Cardiac muscle cell (in vitro differentiated cells and primary cell): ENCODE results near the gene MGAT5B. TPM values are rescaled to one million over a fixed set of nuclear protein-coding genes. Genes with fewer than 3 reads are reported as not detected.
"Not testable (repeated sequence)": the region's sequence is repeated elsewhere in the genome, so short reads cannot be mapped to it uniquely, and the experiment has no call there.

Experiments used
- DNase-seq, 2 donors: peaks; one replicate each; pipeline versions ENCODE4 v3.0.0 to v3.0.0-alpha.2; 2010 to 2017; ENCODE audit warnings: low read depth in 1 of 2, low spot score in 1 of 2
- H3K27ac ChIP-seq: fragments of 200-600 bp; sonication (generic); 2 replicates; pipeline ENCODE4 v1.5.1; 2016
- H3K27me3 ChIP-seq: fragments of 200-600 bp; sonication (generic); 2 replicates; pipeline ENCODE4 v1.6.0; 2016; ENCODE audit warnings: control low read depth
- H3K36me3 ChIP-seq: fragments of 200-600 bp; sonication (generic); 2 replicates; pipeline ENCODE4 v1.5.1; 2016; ENCODE audit warnings: control low read depth
- H3K4me1 ChIP-seq: fragments of 200-600 bp; sonication (generic); 2 replicates; pipeline ENCODE4 v1.8.1; 2017; ENCODE audit warnings: low read depth, mild to moderate bottlenecking, mixed run types
- H3K4me3 ChIP-seq: fragments of 200-600 bp; sonication (generic); 2 replicates; pipeline ENCODE4 v1.5.1; 2016; ENCODE audit warnings: mild to moderate bottlenecking
- H3K9me3 ChIP-seq: fragments of 200-600 bp; sonication (generic); 2 replicates; pipeline ENCODE4 v1.5.1; 2017; ENCODE audit warnings: low read depth, mild to moderate bottlenecking, control low read depth
- polyA plus RNA-seq: library from polyadenylated mRNA; unstranded; fragments of >200 nt; fragmentation: Nextera tagmentation; extraction: Ambion mirVana; gene quantifications from 2 replicates; pipeline ENCODE4 v1.2.1, GENCODE V29; 2016
- total RNA-seq: library from RNA; depleted of rRNA; stranded (reverse); fragments of >200 nt; gene quantifications from 2 replicates; pipeline ENCODE4 v1.2.3, GENCODE V29; 2016
- TF ChIP-seq, protein P1 (sequence below): IDR thresholded peaks from 2 replicates; pipeline ENCODE4 v1.5.1; 2012; ENCODE audit warnings: low read depth, mild to moderate bottlenecking, low read length

Gene MGAT5B
- total and polyA plus RNA-seq, 2 experiments from 2014 or later = 0.48 to 0.86 TPM

DNA sequence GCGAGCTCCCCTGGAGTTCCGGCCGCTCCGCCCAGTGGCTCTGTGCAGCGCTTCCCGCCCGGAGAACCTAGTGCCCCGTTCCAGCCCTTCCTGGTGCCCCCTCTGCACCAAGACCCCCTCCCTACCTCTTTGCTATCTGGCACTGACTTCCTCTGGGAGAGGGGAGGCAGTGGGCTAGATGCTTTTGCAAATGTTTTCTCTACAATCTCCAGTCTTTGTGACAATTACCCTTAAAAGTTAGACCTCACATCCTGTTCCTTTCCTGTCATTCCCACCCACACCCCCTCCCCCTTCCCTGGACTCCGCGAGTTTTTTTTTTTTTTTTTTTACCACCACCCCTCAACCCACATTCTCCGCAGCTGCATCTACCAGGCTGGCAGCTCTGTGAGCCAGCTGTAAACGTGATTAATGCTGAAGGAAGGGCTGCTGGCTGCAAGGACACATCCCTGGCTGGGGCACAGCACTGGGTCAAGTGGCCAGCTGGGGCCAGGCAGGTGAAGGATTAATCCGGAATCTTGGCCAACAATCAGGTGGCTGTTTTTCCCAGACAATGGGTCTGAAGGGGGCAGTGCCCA is 101.5 kb downstream of the MGAT5B start:
- no peaks in the 10 kb centered on the region for H3K36me3 ChIP-seq
- H3K9me3 ChIP-seq = no peaks in the 10 kb centered on the region
- TF ChIP-seq, protein P1, sequence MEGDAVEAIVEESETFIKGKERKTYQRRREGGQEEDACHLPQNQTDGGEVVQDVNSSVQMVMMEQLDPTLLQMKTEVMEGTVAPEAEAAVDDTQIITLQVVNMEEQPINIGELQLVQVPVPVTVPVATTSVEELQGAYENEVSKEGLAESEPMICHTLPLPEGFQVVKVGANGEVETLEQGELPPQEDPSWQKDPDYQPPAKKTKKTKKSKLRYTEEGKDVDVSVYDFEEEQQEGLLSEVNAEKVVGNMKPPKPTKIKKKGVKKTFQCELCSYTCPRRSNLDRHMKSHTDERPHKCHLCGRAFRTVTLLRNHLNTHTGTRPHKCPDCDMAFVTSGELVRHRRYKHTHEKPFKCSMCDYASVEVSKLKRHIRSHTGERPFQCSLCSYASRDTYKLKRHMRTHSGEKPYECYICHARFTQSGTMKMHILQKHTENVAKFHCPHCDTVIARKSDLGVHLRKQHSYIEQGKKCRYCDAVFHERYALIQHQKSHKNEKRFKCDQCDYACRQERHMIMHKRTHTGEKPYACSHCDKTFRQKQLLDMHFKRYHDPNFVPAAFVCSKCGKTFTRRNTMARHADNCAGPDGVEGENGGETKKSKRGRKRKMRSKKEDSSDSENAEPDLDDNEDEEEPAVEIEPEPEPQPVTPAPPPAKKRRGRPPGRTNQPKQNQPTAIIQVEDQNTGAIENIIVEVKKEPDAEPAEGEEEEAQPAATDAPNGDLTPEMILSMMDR = no peak
- peak in 1 of 2 donors; percentile 5 for DNase-seq
- peak overlapping the region; percentile 57 for H3K4me3 ChIP-seq
- no peaks in the 10 kb centered on the region for H3K4me1 ChIP-seq
- H3K27me3 ChIP-seq = no peaks in the 10 kb centered on the region
- H3K27ac ChIP-seq = no peak overlapping the region

DNA sequence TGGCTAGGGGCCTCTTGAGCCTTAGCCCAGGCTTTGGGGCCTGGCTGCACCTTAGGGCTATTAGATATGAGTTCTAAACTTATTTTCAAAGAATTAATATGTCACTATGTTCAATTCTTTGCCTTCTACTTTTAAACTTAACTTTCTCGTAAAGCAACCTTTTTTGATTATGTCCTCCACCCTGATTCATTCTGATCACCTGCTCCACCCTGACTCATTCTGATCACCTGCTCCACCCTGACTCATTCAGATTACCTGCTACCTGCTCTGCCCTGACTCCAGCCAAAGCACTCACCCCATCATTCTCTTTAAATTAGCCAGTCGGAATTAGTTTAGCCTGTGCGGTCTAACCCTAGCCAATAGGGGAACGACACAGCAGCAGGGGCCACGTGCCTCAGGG is 102.0 kb downstream of the MGAT5B start:
- H3K36me3 ChIP-seq, H3K27ac ChIP-seq, H3K4me1 ChIP-seq, DNase-seq, H3K4me3 ChIP-seq, H3K27me3 ChIP-seq, H3K9me3 ChIP-seq: not testable (repeated sequence)

DNA sequence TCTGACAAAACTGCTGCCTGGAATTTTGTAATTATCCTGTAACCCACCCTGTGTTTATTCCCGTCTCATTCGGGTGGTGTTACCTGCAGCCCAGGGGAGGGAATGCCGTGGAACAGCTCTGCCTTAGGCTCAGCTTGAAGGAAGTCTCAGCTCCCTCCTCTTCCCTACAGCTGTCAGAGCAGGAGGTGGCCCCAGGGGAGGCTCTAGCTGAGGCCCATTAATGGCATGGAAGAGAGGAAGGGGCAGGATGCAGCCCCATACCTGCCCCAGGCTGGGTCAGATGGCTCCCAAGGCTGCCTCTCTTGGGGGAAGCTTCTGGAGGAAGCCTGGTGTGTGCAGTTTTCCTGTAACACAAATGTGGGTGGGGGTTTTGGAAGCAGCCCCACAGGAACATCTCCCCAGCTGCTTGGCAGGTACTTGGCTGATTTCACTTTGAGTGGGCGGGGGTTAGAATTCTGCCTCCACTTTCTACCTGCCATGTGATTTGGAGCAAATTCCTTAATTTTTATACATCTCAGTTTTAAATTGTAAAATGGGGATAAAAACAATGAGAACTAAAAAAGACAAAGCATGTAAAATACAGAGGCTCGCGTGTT is 103.9 kb downstream of the MGAT5B start:
- Histone ChIP-seq H3K27me3 (no peaks in the 10 kb centered on the region), H3K4me3 (no peak overlapping the region), H3K36me3 (no peaks in the 10 kb centered on the region), H3K27ac (no peak overlapping the region), H3K9me3 (no peaks in the 10 kb centered on the region), H3K4me1 (no peaks in the 10 kb centered on the region)
- TF ChIP-seq, protein P1 = no peak
- DNase-seq = no peak

DNA sequence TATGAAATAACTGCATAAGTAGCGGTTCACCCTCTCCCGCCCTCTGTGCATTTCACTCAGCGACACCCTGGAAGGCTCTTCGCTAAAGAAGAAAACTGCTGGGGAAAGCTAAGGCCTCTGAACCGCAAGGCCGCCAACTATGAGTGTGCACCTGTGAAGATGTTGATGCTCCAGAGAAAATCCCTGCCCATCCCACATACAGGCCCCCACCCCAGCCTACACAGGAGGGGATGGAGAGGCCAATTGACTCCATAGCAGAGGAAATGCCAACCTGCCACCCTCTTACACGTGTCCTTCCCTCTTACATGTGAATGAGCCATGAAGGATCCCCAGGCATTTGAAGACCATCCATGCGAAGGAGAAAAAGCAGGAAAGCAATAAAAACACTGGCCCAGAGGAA is 104.8 kb downstream of the MGAT5B start:
- no peaks in the 10 kb centered on the region for H3K36me3 ChIP-seq
- no peak for DNase-seq
- H3K27me3 ChIP-seq = no peaks in the 10 kb centered on the region
- H3K4me1 ChIP-seq = no peaks in the 10 kb centered on the region
- TF ChIP-seq, protein P1 = no peak
- no peak overlapping the region for H3K4me3 ChIP-seq
- no peaks in the 10 kb centered on the region for H3K9me3 ChIP-seq
- H3K27ac ChIP-seq = no peak overlapping the region

DNA sequence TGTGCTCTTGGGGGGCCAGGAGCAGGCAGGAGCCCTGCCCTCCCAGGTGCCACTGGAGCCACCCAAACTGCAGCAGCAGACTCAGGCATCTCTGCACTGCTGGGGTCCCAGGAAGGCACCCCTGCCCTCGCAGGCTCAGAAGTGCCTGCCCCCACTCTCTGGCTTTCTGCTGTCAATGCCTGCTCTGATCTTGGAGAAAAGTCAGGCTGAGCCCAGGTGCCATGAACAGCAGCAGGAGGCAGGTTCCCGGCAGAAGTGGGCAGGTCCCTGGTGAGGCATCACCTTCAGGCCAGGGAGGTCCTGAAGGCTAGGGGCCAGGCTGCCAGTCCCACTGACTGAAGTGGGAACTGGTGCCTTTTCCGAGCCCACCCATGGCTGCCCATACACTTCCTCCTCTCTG is 106.5 kb downstream of the MGAT5B start:
- Histone ChIP-seq H3K27ac (no peak overlapping the region), H3K27me3 (no peaks in the 10 kb centered on the region), H3K36me3 (no peaks in the 10 kb centered on the region), H3K4me3 (no peak overlapping the region), H3K9me3 (no peaks in the 10 kb centered on the region), H3K4me1 (no peaks in the 10 kb centered on the region)
- DNase-seq = no peak
- TF ChIP-seq, protein P1 = no peak

DNA sequence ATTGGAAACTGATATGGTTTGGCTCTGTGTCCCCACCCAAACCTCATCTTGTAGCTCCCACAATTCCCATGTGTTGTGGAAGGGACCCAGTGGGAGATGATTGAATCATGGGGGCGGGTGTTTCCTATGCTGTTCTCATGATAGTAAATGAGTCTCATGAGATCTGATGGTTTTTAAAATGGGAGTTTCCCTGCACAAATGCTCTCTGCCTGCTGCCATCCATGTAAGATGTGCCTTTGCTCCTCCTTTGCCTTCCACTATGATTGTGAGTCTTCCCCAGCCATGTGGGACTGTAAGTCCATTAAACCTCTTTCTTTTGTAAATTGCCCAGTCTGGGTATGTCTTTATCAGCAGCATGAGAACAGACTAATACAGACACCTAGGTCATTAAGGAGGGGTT is 109.8 kb downstream of the MGAT5B start:
- not testable (repeated sequence) for H3K4me1 ChIP-seq, H3K4me3 ChIP-seq, H3K27ac ChIP-seq, DNase-seq, H3K27me3 ChIP-seq, H3K9me3 ChIP-seq, H3K36me3 ChIP-seq
